HL-60/S4 (cell line): Measurements from ENCODE around the gene PARD6B.
"Not testable (repeated sequence)": the region's sequence is repeated elsewhere in the genome, so short reads cannot be mapped to it uniquely, and the experiment has no call there.

Experiments
- in situ Hi-C: fragments of 300-500 bp; cut with MboI; formaldehyde crosslinking; loops from 2 replicates; pipeline ENCODE4 v1.14.3; 2022; ENCODE audit warnings: low sequenced_read_pairs

The PARD6B gene, protein sequence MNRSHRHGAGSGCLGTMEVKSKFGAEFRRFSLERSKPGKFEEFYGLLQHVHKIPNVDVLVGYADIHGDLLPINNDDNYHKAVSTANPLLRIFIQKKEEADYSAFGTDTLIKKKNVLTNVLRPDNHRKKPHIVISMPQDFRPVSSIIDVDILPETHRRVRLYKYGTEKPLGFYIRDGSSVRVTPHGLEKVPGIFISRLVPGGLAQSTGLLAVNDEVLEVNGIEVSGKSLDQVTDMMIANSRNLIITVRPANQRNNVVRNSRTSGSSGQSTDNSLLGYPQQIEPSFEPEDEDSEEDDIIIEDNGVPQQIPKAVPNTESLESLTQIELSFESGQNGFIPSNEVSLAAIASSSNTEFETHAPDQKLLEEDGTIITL

DNA sequence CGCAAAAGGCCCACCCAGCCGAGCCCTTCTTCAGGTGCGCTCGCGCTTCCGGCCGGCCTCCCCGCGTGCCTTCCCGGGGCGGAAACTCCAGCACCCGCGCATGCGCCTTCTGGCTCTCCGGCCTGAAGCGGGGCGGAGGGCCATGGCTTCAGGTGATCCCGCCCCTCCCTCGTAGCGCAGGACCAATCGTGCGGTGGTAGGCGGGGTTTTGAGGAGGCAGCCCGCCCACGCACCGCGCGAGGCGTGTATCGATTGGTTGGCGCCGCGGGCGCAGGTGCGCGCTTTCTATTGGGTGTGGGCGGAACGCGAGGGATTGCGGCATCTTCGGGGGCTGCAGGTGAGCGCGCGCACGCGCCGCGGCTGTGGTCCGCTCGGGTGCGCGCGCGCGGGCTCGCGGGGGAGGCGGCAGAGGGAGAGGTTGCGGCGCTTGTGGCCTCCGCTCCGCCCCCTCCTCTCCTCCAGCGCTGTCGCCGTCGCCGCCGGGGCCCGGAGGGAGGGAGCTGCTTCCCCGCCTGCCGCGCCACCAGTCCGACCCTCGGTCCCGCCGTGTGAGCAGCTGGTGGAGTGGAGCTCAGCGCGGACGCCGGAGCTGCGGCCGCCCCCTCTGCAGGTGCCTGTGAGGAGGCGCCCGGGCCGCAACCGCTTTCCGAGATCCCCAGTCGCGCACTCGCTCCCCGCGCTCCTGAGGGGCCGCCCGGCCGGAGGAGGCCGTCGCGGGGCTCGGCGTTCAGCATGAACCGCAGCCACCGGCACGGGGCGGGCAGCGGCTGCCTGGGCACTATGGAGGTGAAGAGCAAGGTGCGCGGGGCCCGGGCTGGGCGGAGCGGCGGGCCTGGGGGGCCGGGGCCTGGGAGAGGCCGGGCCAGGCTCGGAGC is at the start of gene PARD6B:
Gene PARD6B, plus strand, starts transcription at position 526 of the 875 bp plus-strand sequence. Its CDS starts 207 bp downstream, at position 733.
- in situ Hi-C loops: no loop called here

DNA sequence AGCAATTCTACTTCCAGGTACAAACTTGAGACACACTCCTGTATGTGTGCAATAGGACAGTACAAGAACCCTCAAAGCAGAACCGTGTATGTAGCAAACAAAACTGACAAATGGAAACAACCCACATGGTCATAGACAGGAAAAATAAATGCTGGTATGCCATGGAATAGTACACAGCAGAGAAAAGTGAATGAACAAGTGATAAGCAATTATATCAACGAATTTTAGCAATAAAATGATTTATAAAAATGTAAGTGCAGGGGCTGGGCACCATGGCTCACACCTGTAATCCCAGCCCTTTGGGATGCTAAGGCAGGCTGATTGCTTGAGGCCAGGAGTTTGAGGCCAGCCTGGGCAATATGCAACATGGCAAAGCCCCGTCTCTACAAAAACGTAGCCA is 49.3 kb upstream of the PARD6B start:
- in situ Hi-C loops: no loop called here

- in situ Hi-C loops: no loop called here
These were observed 48.3 kb upstream of the PARD6B start for GRCh38 chr20:50682947-50683530.

DNA sequence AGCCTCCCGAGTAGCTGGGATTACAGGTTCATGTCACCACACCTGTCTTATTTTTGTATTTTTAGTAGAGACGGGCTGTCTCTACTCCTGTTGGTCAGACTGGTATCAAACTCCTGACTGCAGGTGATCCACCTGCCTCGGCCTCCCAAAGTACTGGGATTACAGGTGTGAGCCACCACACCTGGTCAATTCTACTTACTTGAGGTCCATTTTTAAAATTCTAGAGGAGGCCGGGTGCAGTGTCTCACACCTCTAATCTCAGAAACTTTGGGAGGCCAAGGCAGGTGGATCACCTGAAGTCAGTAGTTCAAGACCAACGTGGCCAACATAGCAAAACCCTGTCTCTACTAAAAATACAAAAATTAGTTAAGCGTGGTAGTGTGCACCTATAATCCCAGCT is 47.8 kb upstream of the PARD6B start:
- in situ Hi-C loops: no loop called here

DNA sequence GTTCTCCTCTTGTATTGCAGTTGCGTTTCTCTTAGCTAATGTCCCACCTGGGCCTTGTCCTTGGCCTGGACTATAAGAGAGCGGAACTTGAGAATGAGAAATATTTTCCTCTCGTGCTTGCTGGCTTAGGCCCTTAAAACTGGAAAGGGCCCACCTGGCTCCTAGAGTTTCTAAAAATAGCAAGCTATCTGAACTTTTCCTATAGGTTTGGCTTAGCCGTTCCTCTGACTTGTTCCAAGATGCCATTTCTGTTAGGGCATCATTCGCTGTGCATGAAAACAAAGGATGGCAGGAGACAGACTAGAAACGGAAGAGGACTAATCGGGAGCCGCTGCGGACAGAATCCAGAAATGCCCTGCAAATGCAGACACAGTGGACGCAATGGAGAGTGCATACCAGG is 44.6 kb upstream of the PARD6B start:
- in situ Hi-C loops: no loop called here

- in situ Hi-C loops: no loop called here
These were observed 43.0 kb upstream of the PARD6B start for GRCh38 chr20:50688256-50688975.

DNA sequence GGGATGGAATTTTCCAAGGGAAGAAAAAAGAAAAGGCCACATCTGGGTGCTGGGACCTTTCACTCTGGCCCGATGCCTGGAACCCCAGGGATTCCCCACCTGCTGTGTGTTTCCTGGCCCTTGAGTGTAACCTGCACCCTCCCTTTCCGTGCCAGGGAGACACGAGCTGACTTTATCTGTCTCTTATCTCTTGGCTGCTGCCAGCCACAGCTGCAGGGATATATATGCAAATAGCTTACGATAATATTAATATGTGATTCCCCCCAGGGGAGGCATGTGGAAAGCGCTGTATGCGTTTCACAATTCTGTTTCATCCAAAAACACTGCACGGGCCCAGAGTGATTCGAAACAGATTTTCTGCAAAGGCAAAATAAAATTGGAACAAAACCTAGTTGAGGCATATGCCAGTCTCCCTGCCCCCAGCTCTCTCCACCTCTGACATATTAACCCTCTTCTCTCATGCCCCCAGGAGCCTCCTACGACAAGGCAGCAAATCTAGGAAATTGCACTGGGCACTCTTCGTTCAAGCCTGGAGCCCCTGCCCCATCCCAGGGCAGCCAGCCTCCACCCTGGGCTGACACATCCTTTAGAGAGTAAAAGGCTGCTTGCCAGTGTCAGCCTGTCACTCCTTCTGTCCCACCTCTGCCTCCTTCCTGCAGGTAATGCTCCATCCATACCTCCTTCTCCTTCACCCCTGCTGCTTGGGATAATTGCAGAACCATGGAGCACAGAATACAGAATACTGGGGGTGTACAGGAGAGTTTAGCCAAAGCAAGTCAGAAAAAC is 41.3 kb upstream of the PARD6B start:
- in situ Hi-C loops: no loop called here

DNA sequence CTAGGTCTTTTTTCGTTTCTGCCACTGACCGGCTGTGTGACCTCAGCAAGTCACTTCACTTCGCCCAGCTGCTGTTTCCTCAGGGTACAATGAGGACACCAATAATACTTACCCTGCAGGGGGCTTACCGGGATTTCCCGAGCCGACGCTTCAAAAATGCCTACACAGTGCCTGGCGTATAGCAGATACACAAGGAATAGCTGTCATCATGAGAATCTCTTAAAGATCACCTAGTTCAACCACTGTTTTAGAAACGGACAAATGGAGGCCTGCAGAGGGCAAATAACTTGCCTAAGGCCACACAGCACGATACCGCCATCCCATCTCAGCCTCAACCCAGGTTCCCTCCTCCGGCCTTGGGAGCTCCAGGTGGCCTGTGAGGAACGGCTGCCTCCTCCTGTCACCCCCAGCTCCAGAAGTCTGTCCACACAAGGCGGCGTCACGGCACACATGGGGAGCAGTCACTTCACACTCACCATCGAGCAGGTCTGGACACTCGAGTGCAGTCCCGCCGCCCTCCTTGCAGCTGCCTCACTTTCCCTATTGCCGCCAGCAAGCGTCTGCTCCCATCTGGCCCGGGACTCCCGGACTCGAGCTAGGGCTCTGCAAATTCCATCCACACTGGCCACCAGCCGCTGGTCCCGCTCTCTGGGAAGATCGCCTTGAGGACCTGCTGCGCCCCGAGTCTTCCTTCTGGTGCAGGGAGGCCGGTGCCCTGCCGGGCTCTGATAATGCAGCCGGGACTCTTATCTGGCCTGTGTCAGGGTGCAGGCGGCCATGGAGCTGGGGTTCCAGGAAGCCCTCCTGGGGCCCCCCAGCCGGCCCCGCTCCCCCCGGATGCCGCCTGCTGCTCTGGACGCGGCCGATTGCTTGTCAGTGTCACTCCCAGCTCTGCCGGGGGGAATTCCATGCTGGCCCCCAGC is 40.5 kb upstream of the PARD6B start, which contains the start of gene RIPOR3:
Gene RIPOR3, minus strand, starts transcription at position 893 of the 923 bp plus-strand sequence. Its CDS starts 414 bp downstream, at position 479.
- in situ Hi-C loops: no loop called here

DNA sequence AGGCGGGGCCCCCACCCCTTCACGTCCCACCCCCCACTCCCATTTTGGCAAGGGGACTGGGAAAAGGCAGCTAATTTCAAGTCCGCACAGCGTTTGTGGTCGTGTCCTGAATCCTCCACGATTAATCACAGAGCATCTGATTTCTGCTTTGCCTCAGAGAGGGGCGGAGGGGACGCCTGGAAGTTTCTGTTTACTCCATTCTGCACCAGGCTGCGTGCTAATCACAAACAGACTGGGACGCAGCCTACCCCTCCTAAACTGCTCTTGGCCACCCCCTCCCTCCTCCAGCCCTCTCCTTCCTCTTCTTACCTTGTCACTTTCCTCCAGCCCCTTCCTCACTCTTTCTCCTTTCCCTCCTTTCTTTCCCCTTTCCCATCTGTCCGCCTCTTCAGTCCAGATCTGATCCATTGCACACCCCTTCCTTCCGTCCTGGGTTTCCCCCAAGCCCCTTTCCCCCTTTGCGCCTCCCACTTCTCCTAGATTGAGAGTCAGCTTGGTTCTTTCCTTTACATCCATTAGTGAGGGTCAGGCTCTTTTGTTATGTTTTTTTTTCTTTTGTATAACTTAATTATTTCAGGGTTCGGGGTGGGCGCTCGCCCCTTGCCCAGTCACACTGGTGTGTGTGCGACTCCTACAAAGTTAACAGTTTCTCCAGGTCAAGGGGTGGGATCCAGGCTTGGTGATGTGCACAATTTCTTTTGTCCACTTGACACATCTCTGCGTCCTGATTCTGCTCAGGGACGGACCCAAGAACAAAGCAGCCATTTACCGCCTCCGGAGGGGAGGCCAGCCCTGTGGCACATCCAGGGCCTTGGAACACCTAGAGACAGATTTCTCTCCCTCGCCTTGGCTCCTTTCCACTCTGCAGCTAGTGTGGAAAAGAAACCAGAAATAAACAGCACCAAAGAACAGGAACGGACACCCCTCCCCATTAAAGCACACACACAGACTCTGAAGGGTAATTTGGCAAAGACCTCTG is 39.5 kb upstream of the PARD6B start:
- in situ Hi-C loops: no loop called here

DNA sequence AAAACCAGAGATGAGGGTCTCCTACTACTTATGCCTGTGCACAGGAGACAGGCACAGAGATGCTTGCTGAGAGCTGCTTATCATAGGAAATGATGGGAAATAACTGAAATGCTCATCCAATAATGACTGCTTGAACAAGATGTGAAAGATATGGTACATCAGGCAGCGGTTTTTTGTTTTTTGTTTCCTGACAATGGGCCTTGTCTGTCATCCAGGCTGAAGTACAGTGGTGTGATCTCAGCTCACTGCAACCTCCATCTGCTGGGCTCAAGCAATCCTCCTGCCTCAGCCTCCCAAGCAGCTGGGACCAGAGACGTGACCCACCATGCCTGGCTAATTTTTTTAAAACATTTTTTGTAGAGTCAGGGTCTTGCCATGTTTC is 38.8 kb upstream of the PARD6B start:
- in situ Hi-C loops: no loop called here

- in situ Hi-C loops: no loop called here
These were observed 38.4 kb upstream of the PARD6B start for GRCh38 chr20:50693001-50693400.

GRCh38 chr20:50694379-50695134 is 36.8 kb upstream of the PARD6B start:
- in situ Hi-C loops: no loop called here

DNA sequence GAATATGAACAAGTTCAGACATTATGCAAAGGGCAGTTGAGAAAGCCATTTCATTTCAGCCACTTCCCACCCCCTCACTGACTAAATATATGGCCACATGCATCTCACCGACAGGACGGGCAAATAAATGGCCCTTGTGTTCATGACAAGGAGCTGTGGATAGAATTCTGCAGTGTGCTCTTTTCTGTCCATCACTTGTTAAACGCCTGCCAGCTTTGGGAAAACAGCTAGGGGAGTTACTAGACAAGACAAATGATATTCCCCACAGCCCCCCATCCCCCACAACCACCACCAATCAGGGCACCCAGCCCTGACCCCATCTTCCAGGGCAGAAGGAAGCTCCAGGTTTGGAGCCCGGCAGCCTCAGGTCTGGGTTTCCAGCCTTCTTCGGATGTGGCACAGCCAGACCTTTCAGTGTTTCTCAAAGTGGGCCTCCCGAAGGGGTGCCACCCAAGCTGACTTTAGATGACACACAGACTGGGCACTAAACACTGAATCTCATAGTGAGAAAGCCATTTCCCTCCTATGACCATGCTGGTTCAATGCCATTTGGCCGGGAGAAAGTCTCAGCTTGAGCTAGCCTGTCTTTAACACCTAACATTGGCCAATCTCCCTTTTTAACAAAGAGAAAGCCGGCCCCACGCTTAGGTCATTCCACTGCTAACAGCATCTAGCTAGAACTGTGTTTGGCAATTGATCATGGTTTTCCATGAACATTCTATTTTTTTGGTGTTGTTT is 36.1 kb upstream of the PARD6B start:
- in situ Hi-C loops: no loop called here

- in situ Hi-C loops: not testable (repeated sequence)
These were observed 33.1 kb upstream of the PARD6B start for GRCh38 chr20:50698255-50698654.

GRCh38 chr20:50699688-50700087 is 31.7 kb upstream of the PARD6B start:
- in situ Hi-C loops: no loop called here
